Panc1 (cell line): Measurements from ENCODE around the gene CD99. TPM values are rescaled to one million over a fixed set of nuclear protein-coding genes. Genes with fewer than 3 reads are reported as not detected.
A peak's percentile ranks its signal among the peaks of the same experiment; 100 is the strongest.

ENCODE experiments used
- ATAC-seq: fragments of 200-7000 bp; cut with Tn5 transposase; 2 replicates; pipeline ENCODE4 v1.9.1; 2020; ENCODE audit warnings: mild to moderate bottlenecking, moderate library complexity
- BruUV-seq: library from RNA; stranded (reverse); fragments of 400-500 nt; replicated peaks from 2 replicates; lab custom pipeline; 2021; lab: Mats Ljungman, UMichigan
- CTCF ChIA-PET: fragments of 300-600 bp; sonication (Branson Sonifier 250); formaldehyde crosslinking; loops from one replicate; lab custom pipeline; 2022; ENCODE audit warnings: antibody characterized with exemption; lab: Charles Lee
- POLR2A ChIA-PET: fragments of 300-600 bp; sonication (Branson Sonifier 250); formaldehyde crosslinking; loops from one replicate; lab custom pipeline; 2022; ENCODE audit warnings: antibody characterized with exemption; lab: Charles Lee
- DNase-seq: peaks from one replicate; pipeline ENCODE4 v3.0.0-alpha.2; 2010; ENCODE audit warnings: low read depth, low spot score
- H3K27ac ChIP-seq: 2 replicates; pipeline ENCODE4 v1.5.1; 2011; ENCODE audit warnings: mild to moderate bottlenecking, low read length, inconsistent platforms
- H3K27me3 ChIP-seq: fragments of 200-500 bp; sonication (Bioruptor generic); 2 replicates; pipeline ENCODE4 v1.6.0; 2014; ENCODE audit warnings: low read length, inconsistent platforms; ENCODE audit not compliant: control insufficient read depth, insufficient read depth
- H3K36me3 ChIP-seq: fragments of 200-500 bp; sonication (Bioruptor generic); 2 replicates; pipeline ENCODE4 v1.5.1; 2014; ENCODE audit warnings: inconsistent platforms, mild to moderate bottlenecking, low read length, moderate library complexity; ENCODE audit not compliant: control insufficient read depth, insufficient read depth
- H3K4me1 ChIP-seq: 2 replicates; pipeline ENCODE4 v1.5.1; 2011; ENCODE audit warnings: inconsistent platforms, mild to moderate bottlenecking, low read length, moderate library complexity; ENCODE audit not compliant: control insufficient read depth, insufficient read depth
- H3K4me3 ChIP-seq, 2 experiments: 2 replicates each; pipeline ENCODE4 v1.5.1; 2011 to 2012; ENCODE audit warnings: low read depth in 2 of 2, low read length in 2 of 2, mild to moderate bottlenecking in 2 of 2, inconsistent platforms in 1 of 2, moderate library complexity in 1 of 2
- H3K9me3 ChIP-seq: fragments of 200-500 bp; sonication (Bioruptor generic); 2 replicates; pipeline ENCODE4 v1.5.1; 2014; ENCODE audit warnings: low read depth, mild to moderate bottlenecking, inconsistent platforms, low read length, moderate library complexity; ENCODE audit not compliant: control insufficient read depth, insufficient read depth
- CTCF ChIP-seq: fragments of 450-650 bp; IDR thresholded peaks from 2 replicates; pipeline ENCODE4 v1.5.1; 2017; ENCODE audit warnings: mild to moderate bottlenecking
- POLR2AphosphoS5 ChIP-seq: IDR thresholded peaks from 2 replicates; pipeline ENCODE4 v1.6.1; 2012; ENCODE audit warnings: mild to moderate bottlenecking, low read depth, low read length, moderate library complexity
- REST ChIP-seq, 2 experiments: IDR thresholded peaks; 2 replicates each; pipeline ENCODE4 v1.6.1; 2011 to 2012; ENCODE audit warnings: low read depth in 2 of 2, control low read depth in 1 of 2, low read length in 1 of 2, mild to moderate bottlenecking in 1 of 2, moderate library complexity in 1 of 2; ENCODE audit not compliant: insufficient read depth in 1 of 2
- SIN3A ChIP-seq: IDR thresholded peaks from 2 replicates; pipeline ENCODE4 v1.6.1; 2012; ENCODE audit warnings: low read depth, mild to moderate bottlenecking, low read length, moderate library complexity, borderline replicate concordance; ENCODE audit not compliant: insufficient read depth
- TCF7L2 ChIP-seq: IDR thresholded peaks from 2 replicates; pipeline ENCODE4 v1.6.1; 2011; ENCODE audit warnings: mild to moderate bottlenecking, low read depth, low read length, inconsistent platforms
- in situ Hi-C: cut with HindIII; loops from 2 replicates; pipeline ENCODE4 v1.10.0; 2016; ENCODE audit warnings: low sequenced_read_pairs, low pct_unique_long_range_greater_than_20kb
- intact Hi-C: fragments of 100-400 bp; cut with micrococcal nuclease; formaldehyde crosslinking; loops from one replicate; pipeline ENCODE4 v1.10.0; 2022; ENCODE audit not compliant: unreplicated experiment
- total RNA-seq: library from RNA; stranded (reverse); gene quantifications from one replicate; pipeline ENCODE4 v1.2.1, GENCODE V29; 2021; ENCODE audit not compliant: unreplicated experiment

The CD99 gene
- total RNA-seq, 1 experiment from 2014 or later: 67.6 TPM

- ChIA-PET CTCF (no interaction called here), POLR2A (no interaction called here)
- Histone ChIP-seq H3K4me1 (no peaks in the 10 kb centered on the region), H3K27ac (peak overlapping the region; percentile 57; the same call in 1 of the 2 replicates), H3K27me3 (no peaks in the 10 kb centered on the region), H3K9me3 (no peaks in the 10 kb centered on the region), H3K36me3 (no peaks in the 10 kb centered on the region), H3K4me3 (peak overlapping the region; percentile 56 to 67)
- in situ Hi-C loops: no loop called here
- ATAC-seq (no peak), DNase-seq (no peak)
- no peak for TF ChIP-seq TCF7L2
- intact Hi-C loops: no loop called here
- BruUV-seq: no TSS peak
Observed at GRCh38 chrX:2692221-2693112, 1.4 kb downstream of the CD99 start.

GRCh38 chrX:2693113-2694002, 2.3 kb downstream of the CD99 start:
- TF ChIP-seq POLR2AphosphoS5 (no peak), TCF7L2 (no peak), REST (IDR thresholded peaks at IDR 0.05; ENCODE audit: insufficient read depth in 1 of 2, low read depth in 2 of 2, low read length in 1 of 2) (no peak), CTCF (no peak), SIN3A (no peak)
- ChIA-PET POLR2A (no interaction called here), CTCF (no interaction called here)
- in situ Hi-C loops: no loop called here
- no peaks in the 10 kb centered on the region for H3K27me3 ChIP-seq
- DNase-seq (no peak), ATAC-seq (no peak)
- BruUV-seq: no TSS peak
- intact Hi-C loops: no loop called here
- H3K9me3 ChIP-seq: no peaks in the 10 kb centered on the region
- peak overlapping the region in 1 of 2 experiments; percentile 67; a peak in 2 of 4 replicates for H3K4me3 ChIP-seq
- H3K36me3 ChIP-seq: no peaks in the 10 kb centered on the region
- no peaks in the 10 kb centered on the region for H3K4me1 ChIP-seq
- H3K27ac ChIP-seq: no peak overlapping the region
